GM18505 (cell line): ENCODE data around the gene TAOK2.

Experiments
- ATAC-seq: cut with Tn5 transposase; IDR thresholded peaks from one replicate; pipeline ENCODE4 v1.9.1; 2021; ENCODE audit not compliant: unreplicated experiment
- POLR2A ChIP-seq: IDR thresholded peaks from 4 replicates; pipeline ENCODE4 v1.6.1; 2011; ENCODE audit warnings: borderline replicate concordance; ENCODE audit not compliant: insufficient read depth, insufficient read length; ENCODE audit errors: extremely low read depth

TAOK2 gene

GRCh38 chr16:29975811-29976511 lies 2.3 kb downstream of the TAOK2 start:
- no peak for TF ChIP-seq POLR2A
- no peak for ATAC-seq

GRCh38 chr16:29977063-29977825 lies 3.6 kb downstream of the TAOK2 start:
- no peak for ATAC-seq
- TF ChIP-seq POLR2A = no peak

GRCh38 chr16:29978081-29978480 lies 4.4 kb downstream of the TAOK2 start:
- ATAC-seq = no peak
- no peak for TF ChIP-seq POLR2A

- no peak for TF ChIP-seq POLR2A
Measured at GRCh38 chr16:29978564-29979270, 5.0 kb downstream of the TAOK2 start.

GRCh38 chr16:29982560-29983419 lies 9.1 kb downstream of the TAOK2 start:
- ATAC-seq = no peak

More at GRCh38 chr16:29978564-29979270, 5.0 kb downstream of the TAOK2 start:
- ATAC-seq = no peak

GRCh38 chr16:29983420-29984136 lies 9.9 kb downstream of the TAOK2 start:
- ATAC-seq = no peak
- TF ChIP-seq POLR2A = no peak

More at GRCh38 chr16:29982560-29983419, 9.1 kb downstream of the TAOK2 start:
- no peak for TF ChIP-seq POLR2A

GRCh38 chr16:29984137-29984763 lies 10.6 kb downstream of the TAOK2 start:
- ATAC-seq = no peak
- TF ChIP-seq POLR2A = no peak

GRCh38 chr16:29984764-29985147 lies 11.1 kb downstream of the TAOK2 start:
- no peak for ATAC-seq
- TF ChIP-seq POLR2A = no peak

GRCh38 chr16:29985271-29985811 lies 11.7 kb downstream of the TAOK2 start:
- no peak for TF ChIP-seq POLR2A
- ATAC-seq = no peak

GRCh38 chr16:29986231-29986630 lies 12.6 kb downstream of the TAOK2 start:
- ATAC-seq = no peak
- TF ChIP-seq POLR2A = no peak

GRCh38 chr16:29986931-29987330 lies 13.3 kb downstream of the TAOK2 start:
- ATAC-seq = no peak
- no peak for TF ChIP-seq POLR2A
